Measurements from ENCODE around the gene RTL3.

DNA sequence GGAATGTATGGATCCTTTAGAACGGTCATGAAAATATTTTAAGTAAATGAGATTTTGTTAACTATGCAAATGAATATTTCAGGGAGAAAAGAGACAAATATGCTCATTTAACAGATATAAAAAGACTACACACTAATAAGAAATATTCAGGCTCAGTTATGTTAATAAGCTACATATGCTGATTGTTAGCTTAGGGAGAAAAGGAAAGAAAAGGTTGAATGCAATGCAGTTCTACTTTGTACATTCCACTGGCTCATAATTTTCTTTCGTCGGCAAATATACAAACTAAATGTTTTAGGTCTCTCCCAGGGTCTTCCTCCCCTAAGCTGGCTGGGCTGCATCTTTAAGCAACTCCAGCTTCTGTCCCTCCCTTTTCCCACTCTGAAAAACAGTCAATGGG is 2.7 kb upstream of the RTL3 start:
- TF ChIP-seq TAF1 (IDR thresholded peaks at IDR 0.05; ENCODE audit: low read depth) (no peak), EP300 (IDR thresholded peaks at IDR 0.05; ENCODE audit: borderline replicate concordance) (no peak), RAD21 (IDR thresholded peaks at IDR 0.05; ENCODE audit: low read depth) (no peak), YY1 (IDR thresholded peaks at IDR 0.05; ENCODE audit: low read depth) (no peak), EGR1 (IDR thresholded peaks at IDR 0.05) (no peak), FOXM1 (IDR thresholded peaks at IDR 0.05; ENCODE audit: borderline replicate concordance, low read depth) (no peak)
- TF ChIP-seq, protein P1, sequence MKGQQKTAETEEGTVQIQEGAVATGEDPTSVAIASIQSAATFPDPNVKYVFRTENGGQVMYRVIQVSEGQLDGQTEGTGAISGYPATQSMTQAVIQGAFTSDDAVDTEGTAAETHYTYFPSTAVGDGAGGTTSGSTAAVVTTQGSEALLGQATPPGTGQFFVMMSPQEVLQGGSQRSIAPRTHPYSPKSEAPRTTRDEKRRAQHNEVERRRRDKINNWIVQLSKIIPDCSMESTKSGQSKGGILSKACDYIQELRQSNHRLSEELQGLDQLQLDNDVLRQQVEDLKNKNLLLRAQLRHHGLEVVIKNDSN (IDR thresholded peaks at IDR 0.05): no peak
- TF ChIP-seq, protein P2, sequence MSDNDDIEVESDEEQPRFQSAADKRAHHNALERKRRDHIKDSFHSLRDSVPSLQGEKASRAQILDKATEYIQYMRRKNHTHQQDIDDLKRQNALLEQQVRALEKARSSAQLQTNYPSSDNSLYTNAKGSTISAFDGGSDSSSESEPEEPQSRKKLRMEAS (IDR thresholded peaks at IDR 0.05): no peak

All from Ishikawa (cell line).